ENCODE results near the gene SAP25. TPM values are rescaled to one million over a fixed set of nuclear protein-coding genes. Genes with fewer than 3 reads are reported as not detected.
"Not testable (repeated sequence)": the region's sequence is repeated elsewhere in the genome, so short reads cannot be mapped to it uniquely, and the experiment has no call there.

Gene SAP25
- total and polyA plus RNA-seq, 2 donors: 7.7 to 183 TPM

DNA sequence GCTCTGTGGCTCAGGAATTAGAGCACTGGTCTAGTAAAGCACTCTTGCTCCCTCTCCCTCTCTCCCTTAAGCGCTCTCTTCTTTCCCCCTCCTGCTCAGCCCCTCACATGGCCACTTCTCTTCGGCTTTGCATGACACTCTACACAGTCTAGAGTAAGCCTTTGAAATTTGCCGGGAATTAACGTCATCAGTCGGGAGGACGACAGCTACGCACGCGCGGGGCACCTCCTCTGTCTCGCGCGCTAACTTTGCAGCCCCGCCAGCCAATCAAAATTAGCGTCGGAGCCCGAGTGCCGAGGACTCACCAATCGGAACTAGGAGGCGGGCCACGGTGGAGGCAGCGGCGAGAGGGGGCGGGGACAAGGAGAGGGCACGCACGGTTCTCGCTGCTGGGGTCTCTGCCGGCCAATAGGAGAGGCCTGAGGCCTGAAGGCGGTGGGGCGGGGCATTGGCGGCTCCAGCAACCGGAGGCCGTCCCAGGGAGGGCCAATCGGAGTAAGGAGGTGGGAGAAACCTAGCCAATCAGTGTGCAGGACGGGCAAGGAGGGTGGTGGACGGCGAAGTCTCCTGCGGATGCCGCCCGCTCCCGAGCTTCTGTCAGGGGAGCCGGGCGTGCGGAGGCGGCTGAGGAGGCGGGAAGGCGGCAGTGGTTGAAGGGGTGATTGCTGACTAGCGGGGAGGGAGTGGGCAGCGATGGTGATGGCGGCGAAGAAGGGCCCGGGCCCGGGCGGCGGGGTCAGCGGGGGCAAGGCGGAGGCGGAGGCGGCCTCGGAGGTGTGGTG, 34.9 kb downstream of the SAP25 start, which contains the start of gene AGFG2:
AGFG2 (plus strand) TSS at position 550 of the 782 bp plus-strand sequence; CDS start at position 694, 144 bp downstream.
- no peaks in the 10 kb centered on the region for H3K9me3 ChIP-seq (ENCODE audit: control insufficient read depth in 2 of 2, insufficient read depth in 1 of 2, low read length in 1 of 2)
- peaks cover 0 to 4% of the 10 kb centered on the region in 2 donors for H3K27me3 ChIP-seq (ENCODE audit: control insufficient read depth in 2 of 2, insufficient read depth in 1 of 2, low read length in 1 of 2)
- WGBS: under 1% methylated on average over 60 of the region's 60 CpGs
- H3K36me3 ChIP-seq (ENCODE audit: control insufficient read depth in 2 of 2, insufficient read depth in 2 of 2, low read length in 1 of 2): no peaks in the 10 kb centered on the region
- peak within 1 kb of the TSS; percentile 60 to 69 for H3K27ac ChIP-seq (ENCODE audit: low read depth in 1 of 2, low read length in 1 of 2)
- peaks cover 8 to 14% of the 10 kb centered on the region in 2 donors for H3K4me1 ChIP-seq (ENCODE audit: control insufficient read depth in 2 of 2, insufficient read depth in 2 of 2, low read length in 2 of 2)
- peak within 1 kb of the TSS; percentile 57 to 87 for H3K4me3 ChIP-seq (ENCODE audit: low read length in 2 of 2)
- DNase-seq (ENCODE audit: low read depth in 6 of 9, low spot score in 9 of 9): peak; percentile 95 to 99 (median 99)

DNA sequence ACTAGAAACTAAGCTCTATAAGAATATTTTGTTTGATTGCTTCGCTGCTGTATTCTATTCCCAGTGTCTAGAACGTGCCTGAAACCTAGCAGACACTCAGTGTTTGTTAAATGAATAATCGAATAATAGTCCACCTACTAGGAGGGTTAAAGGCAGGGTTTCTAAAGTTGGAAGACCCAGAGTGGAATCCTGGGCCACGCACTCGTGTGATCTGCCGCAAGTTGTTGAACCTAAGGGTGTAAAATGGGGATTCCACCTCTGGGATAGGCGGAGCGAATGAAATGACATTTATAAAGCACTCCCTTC, 35.4 kb downstream of the SAP25 start:
- Histone ChIP-seq H3K9me3 (ENCODE audit: control insufficient read depth in 2 of 2, insufficient read depth in 1 of 2, low read length in 1 of 2) (no peaks in the 10 kb centered on the region), H3K27me3 (ENCODE audit: control insufficient read depth in 2 of 2, insufficient read depth in 1 of 2, low read length in 1 of 2) (peaks cover 0 to 4% of the 10 kb centered on the region in 2 donors), H3K36me3 (ENCODE audit: control insufficient read depth in 2 of 2, insufficient read depth in 2 of 2, low read length in 1 of 2) (no peaks in the 10 kb centered on the region), H3K27ac (ENCODE audit: low read depth in 1 of 2, low read length in 1 of 2) (peak overlapping the region; percentile 60 to 69), H3K4me1 (ENCODE audit: control insufficient read depth in 2 of 2, insufficient read depth in 2 of 2, low read length in 2 of 2) (peaks cover 8 to 14% of the 10 kb centered on the region in 2 donors), H3K4me3 (ENCODE audit: low read length in 2 of 2) (peak overlapping the region; percentile 33 to 46)
- no peak for DNase-seq (ENCODE audit: low read depth in 6 of 9, low spot score in 9 of 9)
- WGBS: 12% methylated on average over 8 of the region's 8 CpGs

DNA sequence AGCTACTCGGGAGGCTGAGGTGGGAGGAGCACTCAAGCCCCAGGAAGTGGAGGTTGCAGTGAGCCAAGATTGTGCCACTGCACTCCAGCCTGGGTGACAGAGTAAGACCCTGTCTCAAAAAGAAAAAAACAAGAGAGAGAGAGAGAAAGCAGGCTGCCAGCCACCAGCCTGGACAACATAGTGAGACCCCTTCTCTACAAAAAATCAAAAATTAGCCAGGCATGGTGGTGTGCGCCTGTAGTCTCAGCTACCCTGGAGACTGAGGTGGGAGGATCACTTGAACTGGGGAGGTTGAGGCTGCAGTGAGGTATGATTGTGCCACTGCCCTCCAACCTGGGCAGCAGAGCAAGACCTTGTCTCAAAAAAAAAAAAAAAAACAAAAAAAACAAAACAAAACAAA, 37.0 kb downstream of the SAP25 start:
- H3K4me3 ChIP-seq (ENCODE audit: low read length in 2 of 2); H3K27me3 ChIP-seq (ENCODE audit: control insufficient read depth in 2 of 2, insufficient read depth in 1 of 2, low read length in 1 of 2); H3K9me3 ChIP-seq (ENCODE audit: control insufficient read depth in 2 of 2, insufficient read depth in 1 of 2, low read length in 1 of 2); DNase-seq (ENCODE audit: low read depth in 6 of 9, low spot score in 9 of 9); H3K27ac ChIP-seq (ENCODE audit: low read depth in 1 of 2, low read length in 1 of 2); H3K36me3 ChIP-seq (ENCODE audit: control insufficient read depth in 2 of 2, insufficient read depth in 2 of 2, low read length in 1 of 2): not testable (repeated sequence)
- 96% methylated on average over 2 of the region's 2 CpGs for WGBS
- peaks cover 8 to 14% of the 10 kb centered on the region in 2 donors for H3K4me1 ChIP-seq (ENCODE audit: control insufficient read depth in 2 of 2, insufficient read depth in 2 of 2, low read length in 2 of 2)

DNA sequence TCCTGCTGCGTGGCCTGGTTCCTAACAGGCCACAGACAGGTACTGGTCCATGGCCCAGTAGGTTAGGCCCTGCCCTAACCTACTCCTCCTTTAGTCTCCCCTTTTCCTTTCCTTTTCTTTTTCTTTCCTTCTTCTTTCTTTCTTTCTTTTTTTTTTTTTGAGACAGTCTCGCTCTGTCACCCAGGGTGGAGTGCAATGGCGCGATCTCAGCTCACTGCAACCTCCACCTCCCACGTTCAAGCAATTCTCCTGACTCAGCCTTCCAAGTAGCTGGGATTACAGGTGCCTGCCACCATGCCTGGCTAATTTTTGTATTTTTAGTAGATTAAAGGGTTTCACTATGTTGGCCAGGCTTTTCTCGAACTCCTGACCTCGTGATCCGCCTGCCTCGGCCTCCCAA, 37.7 kb downstream of the SAP25 start:
- H3K27me3 ChIP-seq (ENCODE audit: control insufficient read depth in 2 of 2, insufficient read depth in 1 of 2, low read length in 1 of 2); H3K27ac ChIP-seq (ENCODE audit: low read depth in 1 of 2, low read length in 1 of 2); H3K9me3 ChIP-seq (ENCODE audit: control insufficient read depth in 2 of 2, insufficient read depth in 1 of 2, low read length in 1 of 2); H3K4me3 ChIP-seq (ENCODE audit: low read length in 2 of 2); DNase-seq (ENCODE audit: low read depth in 6 of 9, low spot score in 9 of 9); H3K36me3 ChIP-seq (ENCODE audit: control insufficient read depth in 2 of 2, insufficient read depth in 2 of 2, low read length in 1 of 2): not testable (repeated sequence)
- WGBS: 97% methylated on average over 9 of the region's 9 CpGs
- H3K4me1 ChIP-seq (ENCODE audit: control insufficient read depth in 2 of 2, insufficient read depth in 2 of 2, low read length in 2 of 2): peaks cover 8 to 14% of the 10 kb centered on the region in 2 donors

DNA sequence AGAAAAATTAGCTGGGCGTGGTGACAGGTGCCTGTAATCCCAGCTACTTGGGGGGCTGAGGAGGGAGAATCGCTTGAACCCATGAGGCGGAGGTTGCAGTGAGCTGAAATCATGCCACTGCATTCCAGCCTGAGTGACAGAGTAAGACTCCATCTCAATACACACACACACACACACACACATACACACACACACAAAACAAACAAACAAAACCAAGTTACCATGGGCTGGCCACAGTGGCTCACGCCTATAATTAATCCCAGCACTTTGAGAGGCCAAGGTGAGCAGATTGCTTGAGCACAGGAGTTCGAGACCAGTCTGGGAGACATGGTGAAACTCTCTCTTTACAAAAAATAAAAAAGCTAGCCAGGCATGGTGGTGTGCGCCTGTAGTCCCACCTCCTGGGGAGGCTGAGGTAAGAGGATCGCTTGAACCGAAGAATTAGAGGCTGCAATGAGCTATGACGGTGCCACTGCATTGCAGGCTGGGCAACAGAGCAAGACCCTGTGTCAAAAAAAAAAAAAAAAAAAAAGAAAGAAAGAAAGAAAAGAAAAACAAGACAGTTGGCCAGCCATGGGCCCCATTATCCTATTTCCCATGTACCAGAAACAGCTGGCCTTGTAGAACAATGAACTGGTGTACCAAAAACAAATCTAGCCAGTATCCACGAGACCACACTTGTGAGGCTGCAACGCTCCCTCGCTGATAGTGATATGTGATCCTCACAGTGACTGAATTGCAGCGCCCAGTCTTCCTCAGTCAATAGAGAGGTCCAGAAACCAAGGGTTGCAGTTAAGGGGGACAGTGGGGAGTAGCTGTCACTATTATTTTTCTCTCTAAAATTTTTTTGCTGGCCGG, 41.3 kb downstream of the SAP25 start:
- 95% methylated on average over 14 of the region's 14 CpGs for WGBS
- no peak overlapping the region for H3K4me3 ChIP-seq (ENCODE audit: low read length in 2 of 2)
- H3K9me3 ChIP-seq (ENCODE audit: control insufficient read depth in 2 of 2, insufficient read depth in 1 of 2, low read length in 1 of 2): no peaks in the 10 kb centered on the region
- no peak overlapping the region for H3K27ac ChIP-seq (ENCODE audit: low read depth in 1 of 2, low read length in 1 of 2)
- DNase-seq (ENCODE audit: low read depth in 6 of 9, low spot score in 9 of 9): no peak
- no peaks in the 10 kb centered on the region for H3K4me1 ChIP-seq (ENCODE audit: control insufficient read depth in 2 of 2, insufficient read depth in 2 of 2, low read length in 2 of 2)
- H3K27me3 ChIP-seq (ENCODE audit: control insufficient read depth in 2 of 2, insufficient read depth in 1 of 2, low read length in 1 of 2): no peaks in the 10 kb centered on the region
- no peaks in the 10 kb centered on the region for H3K36me3 ChIP-seq (ENCODE audit: control insufficient read depth in 2 of 2, insufficient read depth in 2 of 2, low read length in 1 of 2)

DNA sequence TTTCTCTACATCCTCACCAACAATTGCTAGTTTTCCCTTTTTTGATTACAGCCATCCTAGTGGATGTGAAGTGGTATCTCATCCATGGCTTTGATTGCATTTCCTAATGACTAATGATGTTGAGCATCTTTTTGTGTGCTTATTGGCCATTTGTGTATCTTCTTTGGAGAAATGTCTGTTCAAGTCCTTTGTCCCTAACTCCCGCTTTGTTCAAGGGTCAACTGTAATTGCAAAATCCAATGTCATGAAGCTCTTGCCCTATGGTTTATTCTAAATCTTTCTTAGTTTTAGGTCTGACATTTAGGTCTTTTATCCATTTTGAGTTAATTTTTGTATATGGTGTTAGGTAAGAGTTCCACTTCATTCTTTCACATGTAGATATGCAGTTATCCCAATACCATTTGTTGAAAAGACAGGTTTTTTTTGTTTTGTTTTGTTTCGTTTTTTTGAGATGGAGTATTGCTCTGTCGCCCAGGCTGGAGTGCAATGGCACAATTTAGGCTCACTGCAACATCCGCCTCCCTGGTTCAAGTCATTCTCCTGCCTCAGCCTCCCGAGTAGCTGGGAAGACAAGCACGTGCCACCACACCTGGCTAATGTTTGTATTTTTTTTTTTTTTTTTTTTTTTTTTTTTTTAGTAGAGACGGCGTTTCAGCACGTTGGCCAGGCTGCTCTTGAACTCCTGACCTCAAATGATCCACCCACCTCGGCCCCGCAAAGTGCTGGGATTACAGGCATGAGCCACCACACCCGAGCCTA, 45.4 kb downstream of the SAP25 start:
- H3K4me3 ChIP-seq (ENCODE audit: low read length in 2 of 2); H3K27me3 ChIP-seq (ENCODE audit: control insufficient read depth in 2 of 2, insufficient read depth in 1 of 2, low read length in 1 of 2); H3K4me1 ChIP-seq (ENCODE audit: control insufficient read depth in 2 of 2, insufficient read depth in 2 of 2, low read length in 2 of 2); H3K36me3 ChIP-seq (ENCODE audit: control insufficient read depth in 2 of 2, insufficient read depth in 2 of 2, low read length in 1 of 2); H3K9me3 ChIP-seq (ENCODE audit: control insufficient read depth in 2 of 2, insufficient read depth in 1 of 2, low read length in 1 of 2); DNase-seq (ENCODE audit: low read depth in 6 of 9, low spot score in 9 of 9); H3K27ac ChIP-seq (ENCODE audit: low read depth in 1 of 2, low read length in 1 of 2): not testable (repeated sequence)
- 95% methylated on average over 12 of the region's 12 CpGs for WGBS

DNA sequence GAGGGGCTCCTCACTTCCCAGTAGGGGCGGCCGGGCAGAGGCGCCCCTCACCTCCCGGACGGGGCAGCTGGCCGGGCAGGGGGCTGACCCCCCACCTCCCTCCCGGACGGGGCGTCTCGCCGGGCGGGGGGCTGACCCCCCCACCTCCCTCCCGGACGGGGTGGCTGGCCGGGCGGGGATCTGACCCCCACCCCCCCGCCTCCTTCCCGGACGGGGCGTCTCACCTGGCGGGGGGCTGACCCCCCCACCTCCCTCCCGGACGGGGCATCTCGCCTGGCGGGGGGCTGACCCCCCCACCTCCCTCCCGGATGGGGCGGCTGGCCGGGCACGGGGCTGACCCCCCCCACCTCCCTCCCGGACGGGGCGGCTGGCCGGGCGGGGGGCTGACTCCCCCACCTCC, 50.5 kb downstream of the SAP25 start:
- not testable (repeated sequence) for H3K9me3 ChIP-seq (ENCODE audit: control insufficient read depth in 2 of 2, insufficient read depth in 1 of 2, low read length in 1 of 2); H3K4me3 ChIP-seq (ENCODE audit: low read length in 2 of 2); H3K36me3 ChIP-seq (ENCODE audit: control insufficient read depth in 2 of 2, insufficient read depth in 2 of 2, low read length in 1 of 2); H3K4me1 ChIP-seq (ENCODE audit: control insufficient read depth in 2 of 2, insufficient read depth in 2 of 2, low read length in 2 of 2); DNase-seq (ENCODE audit: low read depth in 6 of 9, low spot score in 9 of 9); H3K27ac ChIP-seq (ENCODE audit: low read depth in 1 of 2, low read length in 1 of 2); H3K27me3 ChIP-seq (ENCODE audit: control insufficient read depth in 2 of 2, insufficient read depth in 1 of 2, low read length in 1 of 2)
- WGBS: 97% methylated on average over 32 of the region's 34 CpGs
